Activated CD4-positive, alpha-beta T cell treated with anti-CD3 and anti-CD28 coated beads for 48 hours (primary cell): ENCODE results near the gene TICAM1.
"Not testable (repeated sequence)": the region's sequence is repeated elsewhere in the genome, so short reads cannot be mapped to it uniquely, and the experiment has no call there.

Experiments
- DNase-seq: peaks from one replicate; pipeline ENCODE4 v3.0.0-alpha.2; 2020

The TICAM1 gene

GRCh38 chr19:4803736-4804695 is 27.5 kb downstream of the TICAM1 start:
- DNase-seq: peak; percentile 77

GRCh38 chr19:4802711-4803110 is 28.8 kb downstream of the TICAM1 start:
- no peak for DNase-seq

GRCh38 chr19:4801085-4801619 is 30.4 kb downstream of the TICAM1 start:
- no peak for DNase-seq

- DNase-seq: no peak
Measured at GRCh38 chr19:4800591-4801081, 30.9 kb downstream of the TICAM1 start.

GRCh38 chr19:4795400-4795799 is 36.1 kb downstream of the TICAM1 start:
- DNase-seq: no peak

GRCh38 chr19:4794971-4795370 is 36.5 kb downstream of the TICAM1 start:
- DNase-seq: no peak

- DNase-seq: not testable (repeated sequence)
Measured at GRCh38 chr19:4793278-4793677, 38.2 kb downstream of the TICAM1 start.

- DNase-seq: not testable (repeated sequence)
Measured at GRCh38 chr19:4792866-4793195, 38.7 kb downstream of the TICAM1 start.

- peak; percentile 31 for DNase-seq
Measured at GRCh38 chr19:4792019-4792865, 39.3 kb downstream of the TICAM1 start.

GRCh38 chr19:4791183-4792018 is 40.1 kb downstream of the TICAM1 start, which contains the start of gene FEM1A:
FEM1A (plus strand) TSS chr19:4791734; CDS start chr19:4791855, 121 bp downstream.
- peak; percentile 98 for DNase-seq

- DNase-seq: not testable (repeated sequence)
Measured at GRCh38 chr19:4786412-4787016, 45.0 kb downstream of the TICAM1 start.

- no peak for DNase-seq
Measured at GRCh38 chr19:4781801-4782200, 49.7 kb downstream of the TICAM1 start.

- no peak for DNase-seq
Measured at GRCh38 chr19:4780860-4781259, 50.7 kb downstream of the TICAM1 start.

- DNase-seq: not testable (repeated sequence)
Measured at GRCh38 chr19:4778124-4778523, 53.4 kb downstream of the TICAM1 start.

GRCh38 chr19:4776436-4777211 is 54.9 kb downstream of the TICAM1 start:
- no peak for DNase-seq

- DNase-seq: no peak
Measured at GRCh38 chr19:4775627-4776152, 55.8 kb downstream of the TICAM1 start.

GRCh38 chr19:4774136-4774535 is 57.4 kb downstream of the TICAM1 start:
- DNase-seq: no peak

GRCh38 chr19:4773047-4773640 is 58.4 kb downstream of the TICAM1 start:
- DNase-seq: no peak

- no peak for DNase-seq
Measured at GRCh38 chr19:4772566-4772965, 58.9 kb downstream of the TICAM1 start.
